ENCODE data around the gene PSAP.
A peak's percentile ranks its signal among the peaks of the same experiment; 100 is the strongest.
"Not testable (repeated sequence)": the region's sequence is repeated elsewhere in the genome, so short reads cannot be mapped to it uniquely, and the experiment has no call there.

PSAP gene

GRCh38 chr10:71850743-71851464 is at the start of gene PSAP:
Gene PSAP (minus strand): TSS chr10:71851251. CDS start chr10:71851221, 30 bp downstream.
- peak; percentile 98 to 99 for DNase-seq

DNA sequence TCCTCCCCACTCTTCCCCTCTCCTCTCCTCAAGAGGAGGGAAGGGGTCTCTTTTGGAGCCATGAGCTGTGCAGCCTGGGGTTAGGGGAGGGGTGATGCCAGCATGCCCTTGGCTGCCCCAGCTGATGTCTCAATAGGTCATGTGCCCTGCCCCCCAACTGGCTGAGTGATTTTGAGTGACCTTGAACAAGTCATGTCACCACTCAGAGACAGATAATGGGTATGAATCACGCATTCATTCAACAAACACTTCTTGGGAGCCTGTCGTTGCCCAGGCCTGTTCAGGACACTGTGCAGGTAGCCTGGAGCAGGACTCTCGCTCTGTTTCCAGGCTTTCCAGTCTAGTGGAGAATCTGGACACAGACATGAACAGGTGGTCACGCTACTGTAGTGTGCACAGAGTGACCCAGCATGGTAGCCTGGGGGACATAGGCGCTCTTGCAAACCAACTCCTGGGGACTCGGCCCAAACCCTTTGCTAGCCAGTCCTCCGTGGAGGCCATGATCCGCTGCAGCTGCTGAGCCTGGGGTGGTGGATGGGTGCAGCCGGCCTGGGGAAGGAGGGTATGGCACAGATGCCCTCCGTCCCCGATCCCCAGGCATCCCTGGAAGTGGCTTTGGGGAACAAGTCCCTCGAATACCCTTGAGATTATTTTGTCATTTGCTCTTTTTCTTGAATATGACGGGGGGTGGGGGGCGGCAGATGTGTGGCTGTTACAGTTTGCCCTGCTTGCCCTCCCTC is 49.6 kb upstream of the PSAP start:
- no peak for DNase-seq

GRCh38 chr10:71899665-71900412 is 48.8 kb upstream of the PSAP start:
- DNase-seq = no peak

DNA sequence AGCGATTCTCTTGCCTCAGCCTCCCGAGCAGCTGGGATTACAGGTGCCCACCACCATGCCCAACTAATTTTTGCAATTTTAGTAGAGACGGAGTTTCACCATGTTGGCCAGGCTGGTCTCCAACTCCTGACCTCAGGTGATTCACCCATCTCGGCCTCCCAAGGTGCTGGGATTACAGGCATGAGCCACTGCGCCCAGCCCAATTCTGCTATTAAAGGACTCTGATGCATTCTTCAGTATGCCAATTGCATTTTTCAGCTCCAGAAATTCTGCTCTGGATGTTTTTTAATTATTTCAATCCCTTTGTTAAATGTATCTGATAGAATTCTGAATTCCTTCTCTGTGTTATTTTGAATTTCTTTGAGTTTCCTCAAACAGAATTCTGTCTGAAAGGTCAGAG is 47.3 kb upstream of the PSAP start:
- not testable (repeated sequence) for DNase-seq

GRCh38 chr10:71893920-71894319 is 42.9 kb upstream of the PSAP start:
- DNase-seq = no peak

GRCh38 chr10:71893258-71893815 is 42.3 kb upstream of the PSAP start:
- no peak for DNase-seq

- DNase-seq = no peak
Measured at GRCh38 chr10:71891437-71891836, 40.4 kb upstream of the PSAP start.

DNA sequence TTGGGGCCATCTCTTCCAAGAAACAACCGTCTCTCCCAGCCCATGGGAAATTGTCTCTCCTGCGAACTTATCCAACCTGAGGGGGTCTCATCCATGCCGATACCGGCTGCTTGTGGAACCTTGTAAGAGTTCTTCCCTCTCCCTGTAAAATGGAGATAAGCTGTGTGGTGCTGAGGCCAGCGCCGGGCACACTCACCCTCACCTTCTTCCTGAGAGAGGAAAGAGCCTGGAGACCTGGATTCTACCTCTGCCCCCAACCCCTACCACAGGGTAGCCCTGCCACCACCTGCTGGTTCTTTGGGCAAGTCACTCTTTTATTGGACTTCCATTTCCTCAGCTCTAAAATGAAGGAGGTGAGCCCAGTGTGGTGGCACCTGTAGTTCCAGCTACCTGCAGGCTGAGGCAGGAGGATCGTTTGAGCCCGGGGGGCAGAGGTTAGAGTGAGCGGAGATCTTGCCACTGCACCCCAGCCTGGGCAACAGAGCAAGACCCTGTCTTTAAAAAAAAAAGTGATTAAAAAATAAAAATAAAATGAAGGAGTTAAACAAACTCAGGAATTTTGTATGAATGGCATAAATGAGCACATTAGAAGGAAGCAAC is 38.4 kb upstream of the PSAP start:
- DNase-seq = no peak

- DNase-seq = peak; percentile 42
Measured at GRCh38 chr10:71888623-71889387, 37.8 kb upstream of the PSAP start.

DNA sequence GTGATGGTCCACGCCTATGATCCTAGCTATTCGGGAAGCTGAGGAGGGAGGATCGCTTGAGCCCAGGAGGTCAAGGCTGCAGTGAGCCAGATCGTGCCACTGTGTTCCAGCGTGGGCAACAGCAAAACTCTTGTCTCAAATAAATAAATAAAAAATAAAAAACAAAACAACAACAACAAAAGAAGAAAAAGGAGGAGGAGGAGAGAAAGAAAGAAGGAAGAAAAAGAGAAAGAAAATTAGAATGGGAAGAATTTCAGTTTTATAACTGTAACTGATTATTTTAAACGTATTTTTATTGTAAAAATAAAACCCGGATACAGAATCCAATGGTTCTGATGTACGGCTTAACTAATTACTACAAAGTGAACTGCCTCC is 37.2 kb upstream of the PSAP start:
- DNase-seq = no peak

DNA sequence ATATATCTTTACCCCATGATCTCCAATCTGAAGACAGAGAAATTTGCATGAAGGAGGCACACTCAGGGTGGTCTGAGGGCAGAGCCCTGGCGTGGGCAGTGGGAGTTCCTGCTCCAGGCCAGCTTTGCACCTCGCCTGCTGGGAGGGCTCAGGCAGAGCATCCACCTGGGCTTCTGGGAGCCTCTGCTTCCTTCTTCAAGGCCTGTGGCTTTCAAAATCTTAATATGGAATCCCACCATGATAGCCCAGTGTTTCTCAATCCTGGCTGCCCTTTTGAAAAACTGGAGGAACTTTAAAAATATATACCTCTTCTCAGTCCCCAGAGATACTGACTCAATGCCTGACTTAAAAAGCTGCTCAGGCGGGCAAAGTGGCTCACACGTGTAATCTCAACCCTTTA is 36.7 kb upstream of the PSAP start:
- DNase-seq = no peak

- DNase-seq = no peak
Measured at GRCh38 chr10:71882813-71883659, 32.0 kb upstream of the PSAP start.

DNA sequence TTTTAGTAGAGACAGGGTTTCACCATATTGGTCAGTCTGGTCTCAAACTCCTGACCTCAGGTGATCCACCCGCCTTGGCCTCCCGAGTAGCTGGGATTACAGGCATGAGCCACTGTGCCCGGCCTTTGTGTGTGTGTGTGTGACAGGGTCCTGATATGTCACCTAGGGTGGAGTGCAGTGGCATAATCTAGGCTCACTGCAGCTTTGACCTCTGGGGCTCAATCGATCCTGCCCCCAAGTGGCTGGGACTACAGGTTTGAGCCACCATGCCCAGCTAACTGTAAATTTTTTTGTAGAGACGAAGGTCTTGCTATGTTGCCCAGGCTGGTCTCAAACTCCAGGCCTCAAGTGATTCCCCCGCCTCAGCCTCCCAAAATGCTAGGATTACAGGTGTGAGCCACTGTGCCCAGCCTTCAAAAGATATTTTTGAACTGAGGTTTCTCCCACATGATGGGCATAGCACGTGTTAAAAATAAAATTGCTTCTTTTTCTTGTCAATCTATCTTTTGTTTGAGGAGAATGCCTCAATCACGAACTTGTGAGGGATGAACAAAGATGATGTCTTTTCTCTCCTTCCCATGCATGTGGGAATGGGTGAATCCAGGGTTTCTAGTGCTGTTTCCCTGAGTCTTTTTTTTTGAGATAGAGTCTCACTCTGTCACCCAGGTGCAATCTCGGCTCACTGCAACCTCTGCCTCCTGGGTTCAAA is 30.8 kb upstream of the PSAP start:
- no peak for DNase-seq

DNA sequence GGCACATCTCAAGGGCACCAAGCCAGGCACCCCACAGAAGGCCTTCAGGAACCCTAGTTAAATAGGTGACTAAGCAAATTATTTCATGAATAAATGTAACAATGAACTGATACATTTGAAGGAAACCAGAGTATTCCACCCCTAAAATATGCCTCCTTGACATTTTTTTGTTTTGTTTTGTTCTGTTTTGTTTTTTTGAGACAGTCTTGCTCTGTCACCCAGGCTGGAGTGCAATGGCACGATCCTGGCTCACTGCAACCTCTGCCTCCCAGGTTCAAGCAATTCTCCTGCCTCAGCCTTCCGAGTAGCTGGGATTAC is 30.2 kb upstream of the PSAP start:
- DNase-seq = not testable (repeated sequence)

DNA sequence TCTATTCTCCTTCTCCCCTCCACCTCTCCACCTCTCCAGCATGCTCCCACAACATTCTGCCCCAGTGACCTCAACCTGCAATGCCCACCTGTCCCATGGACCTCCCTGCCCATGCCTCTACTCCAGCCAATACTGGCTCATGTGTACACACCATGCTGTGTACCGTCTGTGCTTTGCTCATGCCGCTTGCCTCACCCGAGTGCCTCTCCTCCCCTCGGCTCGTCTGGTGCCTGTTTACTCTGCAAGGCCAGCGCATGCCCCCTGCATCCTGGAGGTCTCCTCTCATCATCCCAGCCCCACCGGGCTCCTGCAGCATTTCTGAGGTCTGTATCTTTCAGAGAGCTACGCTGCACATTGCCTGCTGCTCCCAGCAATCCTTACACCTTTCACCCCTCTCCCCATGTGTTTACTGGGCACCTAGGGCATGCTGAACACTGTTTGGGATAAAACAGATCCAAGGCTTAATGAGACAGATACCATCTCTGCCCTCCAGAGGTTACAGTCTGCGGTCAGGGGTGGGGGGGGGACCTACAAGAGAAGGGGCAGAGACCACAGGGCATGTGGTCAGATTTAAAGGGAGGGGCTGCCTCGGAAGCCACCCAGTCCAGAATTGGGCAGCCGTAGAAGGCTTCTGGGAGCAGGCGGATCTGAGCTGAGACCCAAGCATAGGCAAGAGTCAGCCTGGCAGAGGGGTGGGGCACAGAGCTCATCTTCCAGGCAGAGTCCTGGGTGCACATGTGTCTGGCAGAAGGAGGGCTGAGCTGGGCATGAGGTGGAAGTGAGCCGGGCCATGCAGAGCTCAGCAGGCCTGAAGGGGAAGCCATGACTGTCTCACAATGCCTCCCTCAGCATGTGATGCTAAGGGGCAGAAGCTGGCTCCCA is 29.6 kb upstream of the PSAP start:
- DNase-seq = no peak

- no peak for DNase-seq
Measured at GRCh38 chr10:71878327-71879034, 27.4 kb upstream of the PSAP start.

GRCh38 chr10:71877821-71878220 is 26.8 kb upstream of the PSAP start:
- no peak for DNase-seq

- not testable (repeated sequence) for DNase-seq
Measured at GRCh38 chr10:71874680-71875354, 23.8 kb upstream of the PSAP start.

Data from activated CD4-positive, alpha-beta T cell treated with anti-CD3 and anti-CD28 coated beads, Interleukin-2, amount 50 U/mL, for 4 hours (primary cell).